H1 (cell line): ENCODE data around the gene ZBTB38. TPM values are rescaled to one million over a fixed set of nuclear protein-coding genes. Genes with fewer than 3 reads are reported as not detected.

Source experiments
- CTCF ChIA-PET: fragments of 300-600 bp; sonication (Branson Sonifier 250); formaldehyde crosslinking; loops from one replicate; lab custom pipeline; 2021; ENCODE audit not compliant: partially characterized antibody; lab: Charles Lee
- POLR2A ChIA-PET: fragments of 300-600 bp; sonication (Branson Sonifier 250); formaldehyde crosslinking; loops from one replicate; lab custom pipeline; 2021; ENCODE audit warnings: inconsistent platforms; ENCODE audit not compliant: partially characterized antibody; lab: Charles Lee
- DNase-seq, 2 experiments: peaks; one replicate each; pipeline versions ENCODE4 v3.0.0 to v3.0.0-alpha.2; 2010 to 2022; ENCODE audit warnings: low spot score in 2 of 2, low read depth in 1 of 2, mixed read lengths in 1 of 2
- FAIRE-seq: peaks from 2 replicates; lab custom pipeline; 2011; peaks lifted over from hg19 to GRCh38; lab: Jason Lieb, UNC
- H2AFZ ChIP-seq: 2 replicates; pipeline ENCODE4 v1.8.1; 2012; ENCODE audit warnings: low read length, inconsistent platforms
- H2AK5ac ChIP-seq: 2 replicates; pipeline ENCODE4 v1.6.1; 2013; ENCODE audit warnings: low read depth, low read length
- H2BK120ac ChIP-seq: replicated peaks from 2 replicates; pipeline ENCODE3; 2013; ENCODE audit warnings: low read depth, low read length, inconsistent platforms
- H2BK12ac ChIP-seq: 2 replicates; pipeline ENCODE4 v1.6.1; 2013; ENCODE audit warnings: low read depth, low read length
- H2BK15ac ChIP-seq: 2 replicates; pipeline ENCODE4 v1.6.1; 2013; ENCODE audit warnings: low read length
- H2BK20ac ChIP-seq: 2 replicates; pipeline ENCODE4 v1.6.1; 2013; ENCODE audit warnings: low read length
- H2BK5ac ChIP-seq: 2 replicates; pipeline ENCODE4 v1.6.1; 2013; ENCODE audit warnings: low read depth, low read length
- H3K14ac ChIP-seq: 2 replicates; pipeline ENCODE4 v1.6.1; 2013; ENCODE audit warnings: inconsistent platforms; ENCODE audit not compliant: insufficient read length
- H3K18ac ChIP-seq: 2 replicates; pipeline ENCODE4 v1.6.1; 2013; ENCODE audit warnings: low read length; ENCODE audit errors: extremely low read depth
- H3K23ac ChIP-seq: 2 replicates; pipeline ENCODE4 v1.6.1; 2013; ENCODE audit warnings: inconsistent platforms; ENCODE audit not compliant: insufficient read length
- H3K23me2 ChIP-seq: 2 replicates; pipeline ENCODE4 v1.6.1; 2013; ENCODE audit warnings: low read depth, low read length
- H3K27ac ChIP-seq: 2 replicates; pipeline ENCODE4 v1.6.1; 2011; ENCODE audit warnings: low read depth, low read length, inconsistent platforms
- H3K27me3 ChIP-seq, 4 experiments: replicated peaks in 1 of 4; 1 replicate in 1 of 4; 2 replicates in 3 of 4; pipeline versions ENCODE4 v1.6.1 to v1.8.1; 2011 to 2013; ENCODE audit warnings: low read length in 3 of 4, mild to moderate bottlenecking in 3 of 4, inconsistent platforms in 2 of 4, mixed read lengths in 2 of 4, moderate library complexity in 1 of 4; ENCODE audit not compliant: control insufficient read depth in 3 of 4, insufficient read depth in 3 of 4; ENCODE audit errors: extremely low read depth in 1 of 4
- H3K36me3 ChIP-seq, 4 experiments: 2 replicates each; pipeline versions ENCODE4 v1.6.1 to v1.8.1; 2011 to 2013; ENCODE audit warnings: mild to moderate bottlenecking in 4 of 4, low read length in 3 of 4, moderate library complexity in 2 of 4, control low read depth in 1 of 4, inconsistent platforms in 1 of 4; ENCODE audit not compliant: insufficient read depth in 4 of 4, control insufficient read depth in 2 of 4
- H3K4ac ChIP-seq: replicated peaks from 2 replicates; pipeline ENCODE3; 2013; ENCODE audit warnings: low read length, low read depth, mixed read lengths, inconsistent platforms; ENCODE audit not compliant: insufficient read length
- H3K4me1 ChIP-seq, 4 experiments: replicated peaks in 1 of 4; 1 replicate in 1 of 4; 2 replicates in 3 of 4; pipeline versions ENCODE4 v1.6.1 to v1.8.1; 2011 to 2013; ENCODE audit warnings: low read length in 3 of 4, inconsistent platforms in 2 of 4, mixed read lengths in 1 of 4; ENCODE audit not compliant: insufficient read depth in 4 of 4, control insufficient read depth in 3 of 4
- H3K4me2 ChIP-seq, 2 experiments: 2 replicates each; pipeline versions ENCODE4 v1.6.1 to v1.8.1; 2011 to 2013; ENCODE audit warnings: low read depth in 2 of 2, low read length in 2 of 2, control low read depth in 1 of 2, inconsistent platforms in 1 of 2, mild to moderate bottlenecking in 1 of 2; ENCODE audit not compliant: insufficient read depth in 1 of 2
- H3K4me3 ChIP-seq, 4 experiments: fragments of 200-600, 300-600 bp in 1 of 4; sonication (generic), shearing (Covaris generic), sonication (Bioruptor Twin) in 1 of 4; 2 replicates each; pipeline versions ENCODE4 v1.5.1 to v1.8.1; 2011 to 2016; ENCODE audit warnings: low read length in 4 of 4, low read depth in 3 of 4, control low read depth in 2 of 4, inconsistent platforms in 2 of 4, mild to moderate bottlenecking in 2 of 4, mixed read lengths in 1 of 4, moderate library complexity in 1 of 4; ENCODE audit not compliant: insufficient read depth in 2 of 4; ENCODE audit errors: extremely low read depth in 1 of 4
- H3K56ac ChIP-seq: replicated peaks from 2 replicates; pipeline ENCODE3; 2013; ENCODE audit warnings: low read depth, mild to moderate bottlenecking, mixed read lengths, low read length, inconsistent platforms; ENCODE audit not compliant: insufficient read length
- H3K79me1 ChIP-seq: 2 replicates; pipeline ENCODE4 v1.6.1; 2013; ENCODE audit warnings: low read depth, low read length, control low read depth
- H3K79me2 ChIP-seq, 2 experiments: 2 replicates each; pipeline versions ENCODE4 v1.6.1 to v1.8.1; 2012 to 2013; ENCODE audit warnings: low read length in 2 of 2, mild to moderate bottlenecking in 2 of 2, inconsistent platforms in 1 of 2; ENCODE audit not compliant: insufficient read depth in 2 of 2, control insufficient read depth in 1 of 2
- H3K9ac ChIP-seq, 4 experiments: replicated peaks in 1 of 4; 1 replicate in 1 of 4; 2 replicates in 3 of 4; pipeline versions ENCODE4 v1.6.1 to v1.8.1; 2011 to 2013; ENCODE audit warnings: low read depth in 3 of 4, low read length in 3 of 4, control low read depth in 2 of 4, mild to moderate bottlenecking in 2 of 4, moderate library complexity in 2 of 4, inconsistent platforms in 1 of 4; ENCODE audit errors: extremely low read depth in 1 of 4
- H3K9me3 ChIP-seq, 2 experiments: 2 replicates each; pipeline versions ENCODE4 v1.6.1 to v1.8.1; 2012 to 2013; ENCODE audit warnings: mild to moderate bottlenecking in 2 of 2, moderate library complexity in 2 of 2, control low read depth in 1 of 2, inconsistent platforms in 1 of 2, low read depth in 1 of 2, low read length in 1 of 2, mixed read lengths in 1 of 2; ENCODE audit not compliant: insufficient read depth in 2 of 2
- H4K20me1 ChIP-seq, 2 experiments: replicated peaks in 1 of 2; 2 replicates each; pipeline versions ENCODE3 to v1.8.1; 2011 to 2013; ENCODE audit warnings: inconsistent platforms in 2 of 2, low read length in 2 of 2, mild to moderate bottlenecking in 1 of 2; ENCODE audit not compliant: insufficient read depth in 2 of 2, control insufficient read depth in 1 of 2
- H4K5ac ChIP-seq: 2 replicates; pipeline ENCODE4 v1.6.1; 2013; ENCODE audit warnings: low read length, low read depth, mixed read lengths, inconsistent platforms; ENCODE audit not compliant: insufficient read length
- H4K8ac ChIP-seq: 2 replicates; pipeline ENCODE4 v1.8.0; 2013; ENCODE audit warnings: mild to moderate bottlenecking, moderate library complexity, low read length, inconsistent platforms; ENCODE audit not compliant: insufficient read depth; ENCODE audit errors: extremely low read depth
- H4K91ac ChIP-seq: replicated peaks from 2 replicates; pipeline ENCODE3; 2013; ENCODE audit warnings: low read length, mixed read lengths, inconsistent platforms; ENCODE audit not compliant: insufficient read length
- EP300 ChIP-seq, 2 experiments: IDR thresholded peaks; 1 replicate in 1 of 2; 2 replicates in 1 of 2; pipeline ENCODE4 v1.6.1; 2011 to 2012; ENCODE audit warnings: low read depth in 2 of 2, low read length in 2 of 2, mild to moderate bottlenecking in 2 of 2, borderline replicate concordance in 1 of 2, inconsistent platforms in 1 of 2, moderate library complexity in 1 of 2
- POLR2A ChIP-seq, 2 experiments: IDR thresholded peaks; 1 replicate in 1 of 2; 2 replicates in 1 of 2; pipeline ENCODE4 v1.6.1; 2011; ENCODE audit warnings: low read depth in 2 of 2, low read length in 2 of 2, mild to moderate bottlenecking in 2 of 2; ENCODE audit errors: control extremely low read depth in 1 of 2
- RNF2 ChIP-seq: fragments of 200-900, 300-1000 bp; sonication (generic); IDR thresholded peaks from 2 replicates; pipeline ENCODE4 v1.7.1; 2016; ENCODE audit warnings: borderline replicate concordance, low read depth, mild to moderate bottlenecking, antibody characterized with exemption, low read length; ENCODE audit not compliant: poor library complexity, severe bottlenecking; ENCODE audit errors: missing control alignments
- RXRA ChIP-seq: IDR thresholded peaks from 2 replicates; pipeline ENCODE4 v1.6.1; 2011; ENCODE audit warnings: low read depth, mild to moderate bottlenecking, low read length, moderate library complexity; ENCODE audit not compliant: insufficient read depth
- SIX5 ChIP-seq: IDR thresholded peaks from 2 replicates; pipeline ENCODE4 v1.6.1; 2011; ENCODE audit warnings: mild to moderate bottlenecking, low read depth, low read length
- polyA plus RNA-seq, 7 experiments: library from polyadenylated mRNA; depleted of rRNA in 3 of 7; stranded (reverse) in 5 of 7; unstranded in 2 of 7; fragments of >200 nt in 5 of 7; fragments of 200-250 nt in 2 of 7; gene quantifications; 1 replicate in 5 of 7; 2 replicates in 1 of 7; 4 replicates in 1 of 7; pipeline versions ENCODE4 v1.2.1 to v1.2.3, GENCODE V29; 2011 to 2013; ENCODE audit warnings: missing spikeins in 2 of 7, mixed read lengths in 2 of 7
- total RNA-seq: library from RNA; stranded (reverse); fragmentation: NEBNext Ultra II Directional; extraction: Animal tissue kit (Norgen Biotek cat#: 25700); gene quantifications from 2 replicates; pipeline ENCODE4 v1.2.1, GENCODE V29; 2021

ZBTB38 gene
- total and polyA plus RNA-seq, 2 of the 8 experiments (the other 6 are each of a cell fraction or from before 2014, with no cell fraction given), result 4.4 to 10.5 TPM

GRCh38 chr3:141326123-141326522 is 42.2 kb upstream of the ZBTB38 start:
- no peak overlapping the region for H3K4me2 ChIP-seq
- no peak for TF ChIP-seq RNF2
- TF ChIP-seq EP300 (IDR thresholded peaks at IDR 0.05; ENCODE audit: borderline replicate concordance in 1 of 2, low read depth in 2 of 2, low read length in 2 of 2), result no peak
- TF ChIP-seq POLR2A (IDR thresholded peaks at IDR 0.05; ENCODE audit: control extremely low read depth in 1 of 2, low read depth in 2 of 2, low read length in 2 of 2), result no peak
- TF ChIP-seq SIX5, result no peak
- no peak for TF ChIP-seq RXRA

More at GRCh38 chr3:141326123-141326522, 42.2 kb upstream of the ZBTB38 start:
- Histone ChIP-seq H3K18ac (no peak overlapping the region), H2AK5ac (no peak overlapping the region), H2AFZ (peak overlapping the region; percentile 28; the same call in 1 of the 2 replicates), H3K23ac (no peak overlapping the region), H2BK15ac (no peak overlapping the region), H4K8ac (no peak overlapping the region), H2BK5ac (no peak overlapping the region), H3K27ac (no peak overlapping the region), H3K27me3 (no peaks in the 10 kb centered on the region), H3K79me1 (no peaks in the 10 kb centered on the region), H2BK20ac (no peak overlapping the region), H4K91ac (no peak overlapping the region), H3K4ac (no peak overlapping the region), H3K79me2 (no peaks in the 10 kb centered on the region), H3K9ac (no peak overlapping the region), H3K23me2 (no peaks in the 10 kb centered on the region), H3K56ac (no peak overlapping the region), H4K5ac (no peak overlapping the region), H3K9me3 (no peaks in the 10 kb centered on the region), H3K4me1 (0 out of 7 replicates have a peak, but pooled peaks cover 0 to 3% (median 0%) of the 10 kb centered on the region in 4 experiments), H4K20me1 (no peaks in the 10 kb centered on the region), H2BK120ac (no peak overlapping the region), H3K14ac (no peak overlapping the region), H3K36me3 (no peaks in the 10 kb centered on the region), H2BK12ac (no peak overlapping the region), H3K4me3 (no peak overlapping the region)
- POLR2A ChIA-PET, result interaction anchor here (1.5 kb wide), 1 partner anchor 14 kb away, joined by 3 read pairs; no protein-coding TSS in a partner anchor
- CTCF ChIA-PET, result interaction anchor here (0.9 to 1.1 kb wide), 2 partner anchors 19 to 22 kb away, joined by 3 read pairs; no protein-coding TSS in a partner anchor
- FAIRE-seq (no peak), DNase-seq (no peak)
